Measurements from ENCODE around the gene EMILIN1. TPM values are rescaled to one million over a fixed set of nuclear protein-coding genes. Genes with fewer than 3 reads are reported as not detected.

The EMILIN1 gene
- total RNA-seq, 1 donor from 2014 or later = 25.8 TPM

GRCh38 chr2:27051902-27052645, 26.3 kb upstream of the EMILIN1 start:
- DNase-seq (ENCODE audit: missing footprints) = no peak
- intact Hi-C loops (cut with DNase I) = loop anchor here (1.0 to 2.0 kb wide), 3 partner anchors 19 to 34 kb away; partner anchors contain the start of genes KHK, OST4 and TMEM214
- ATAC-seq = peak; percentile 6

GRCh38 chr2:27053321-27053720, 25.1 kb upstream of the EMILIN1 start:
- intact Hi-C loops (cut with DNase I) = no loop called here
- DNase-seq (ENCODE audit: missing footprints) = no peak
- ATAC-seq = no peak

GRCh38 chr2:27053776-27054175, 24.6 kb upstream of the EMILIN1 start:
- no peak for DNase-seq (ENCODE audit: missing footprints)
- intact Hi-C loops (cut with DNase I) = no loop called here
- ATAC-seq = no peak

- intact Hi-C loops (cut with DNase I) = no loop called here
- DNase-seq (ENCODE audit: missing footprints) = no peak
- ATAC-seq = no peak
Observed at GRCh38 chr2:27054721-27055120, 23.7 kb upstream of the EMILIN1 start.

- intact Hi-C loops (cut with DNase I) = no loop called here
- no peak for DNase-seq (ENCODE audit: missing footprints)
- no peak for ATAC-seq
Observed at GRCh38 chr2:27057184-27057583, 21.2 kb upstream of the EMILIN1 start.

GRCh38 chr2:27058210-27058609, 20.2 kb upstream of the EMILIN1 start:
- ATAC-seq = no peak

GRCh38 chr2:27059141-27059820, 19.1 kb upstream of the EMILIN1 start:
- no peak for DNase-seq (ENCODE audit: missing footprints)
- no peak for ATAC-seq
- intact Hi-C loops (cut with DNase I) = no loop called here

More at GRCh38 chr2:27058210-27058609, 20.2 kb upstream of the EMILIN1 start:
- intact Hi-C loops (cut with DNase I) = no loop called here
- no peak for DNase-seq (ENCODE audit: missing footprints)

- DNase-seq (ENCODE audit: missing footprints) (no peak), ATAC-seq (no peak)
- intact Hi-C loops (cut with DNase I) = no loop called here
Observed at GRCh38 chr2:27060323-27060722, 18.1 kb upstream of the EMILIN1 start.

- no peak for DNase-seq (ENCODE audit: missing footprints)
- no peak for ATAC-seq
- intact Hi-C loops (cut with DNase I) = no loop called here
Observed at GRCh38 chr2:27065128-27065527, 13.3 kb upstream of the EMILIN1 start.

GRCh38 chr2:27067385-27067784, 11.0 kb upstream of the EMILIN1 start:
- intact Hi-C loops (cut with DNase I) = no loop called here
- DNase-seq (ENCODE audit: missing footprints) = no peak
- no peak for ATAC-seq

GRCh38 chr2:27069436-27069835, 9.0 kb upstream of the EMILIN1 start:
- intact Hi-C loops (cut with DNase I) = no loop called here
- no peak for ATAC-seq
- no peak for DNase-seq (ENCODE audit: missing footprints)

- intact Hi-C loops (cut with DNase I) = loop anchor here (2.0 to 5.0 kb wide), 2 partner anchors 19 to 38 kb away; partner anchors contain the start of genes AGBL5 and TMEM214
Observed at GRCh38 chr2:27069961-27070618, 8.3 kb upstream of the EMILIN1 start.

GRCh38 chr2:27070653-27071276, 7.7 kb upstream of the EMILIN1 start:
- DNase-seq (ENCODE audit: missing footprints) (no peak), ATAC-seq (no peak)
- intact Hi-C loops (cut with DNase I) = loop anchor here (2.0 to 5.0 kb wide), 2 partner anchors 20 to 38 kb away; partner anchors contain the start of genes AGBL5 and TMEM214

More at GRCh38 chr2:27069961-27070618, 8.3 kb upstream of the EMILIN1 start:
- ATAC-seq (no peak), DNase-seq (ENCODE audit: missing footprints) (no peak)

GRCh38 chr2:27071277-27071989, 7.0 kb upstream of the EMILIN1 start, which contains the start of gene OST4:
Gene OST4 (minus strand): TSS chr2:27071654.
- DNase-seq (ENCODE audit: missing footprints) (peak; percentile 98), ATAC-seq (peak; percentile 96)
- intact Hi-C loops (cut with DNase I) = loop anchor here (2.0 to 5.0 kb wide), 2 partner anchors 21 to 39 kb away; partner anchors contain the start of genes AGBL5 and TMEM214

- intact Hi-C loops (cut with DNase I) = loop anchor here (2.0 to 5.0 kb wide), 2 partner anchors 21 to 40 kb away; partner anchors contain the start of genes AGBL5 and TMEM214
- peak; percentile 84 for DNase-seq (ENCODE audit: missing footprints)
Observed at GRCh38 chr2:27071990-27072830, 6.2 kb upstream of the EMILIN1 start.

GRCh38 chr2:27072920-27073319, 5.5 kb upstream of the EMILIN1 start:
- ATAC-seq = no peak
- intact Hi-C loops (cut with DNase I) = loop anchor here (5.0 kb wide), 1 partner anchor 41 kb away; the partner anchor contains the start of gene TMEM214

More at GRCh38 chr2:27071990-27072830, 6.2 kb upstream of the EMILIN1 start:
- ATAC-seq = peak; percentile 58

GRCh38 chr2:27073782-27074181, 4.6 kb upstream of the EMILIN1 start:
- ATAC-seq = no peak
- intact Hi-C loops (cut with DNase I) = loop anchor here (5.0 kb wide), 1 partner anchor 41 kb away; the partner anchor contains the start of gene TMEM214
- no peak for DNase-seq (ENCODE audit: missing footprints)

More at GRCh38 chr2:27072920-27073319, 5.5 kb upstream of the EMILIN1 start:
- no peak for DNase-seq (ENCODE audit: missing footprints)
